Lower leg skin (tissue), 3 donors: ENCODE results near the gene ENDOD1.

Source experiments
- POLR2A ChIP-seq, 2 donors: fragments of 450-650 bp; IDR thresholded peaks; one replicate each; pipeline ENCODE4 v1.6.1; 2016 to 2017; ENCODE audit warnings: antibody characterized with exemption in 2 of 2, mild to moderate bottlenecking in 1 of 2, moderate library complexity in 1 of 2
- TF ChIP-seq, protein P1 (sequence below), 3 donors: fragments of 450-650 bp; IDR thresholded peaks; one replicate each; pipeline ENCODE4 v1.5.1; 2016; ENCODE audit warnings: antibody characterized with exemption in 3 of 3, mild to moderate bottlenecking in 3 of 3, moderate library complexity in 2 of 3

DNA sequence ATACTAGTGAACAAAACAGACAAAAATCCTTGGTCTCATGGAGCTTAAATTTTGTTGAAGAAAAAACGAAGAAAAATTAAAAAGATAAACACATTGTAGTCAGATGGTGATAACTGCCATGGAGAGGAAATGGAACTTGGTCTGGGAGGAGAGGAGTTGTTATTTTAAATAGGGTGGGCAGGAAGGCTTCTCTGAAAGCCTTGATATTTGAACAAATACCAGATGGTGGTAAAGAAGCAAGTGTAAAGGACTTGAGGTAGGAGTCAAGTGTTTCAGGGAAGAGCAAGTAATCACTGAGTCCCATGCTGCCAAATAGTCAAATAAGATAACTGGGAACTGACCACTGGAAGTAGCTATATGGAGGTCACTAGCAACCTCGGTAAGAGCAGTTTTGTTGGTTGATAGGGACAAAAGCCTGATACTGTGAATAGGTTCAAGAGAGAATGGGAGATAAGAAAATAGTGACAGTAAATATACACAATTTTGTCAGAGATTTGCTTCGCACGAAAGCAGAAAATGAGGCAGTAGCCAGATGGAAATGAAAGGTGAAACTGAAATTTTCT lies 86.3 kb downstream of the ENDOD1 start:
- TF ChIP-seq, protein P1, sequence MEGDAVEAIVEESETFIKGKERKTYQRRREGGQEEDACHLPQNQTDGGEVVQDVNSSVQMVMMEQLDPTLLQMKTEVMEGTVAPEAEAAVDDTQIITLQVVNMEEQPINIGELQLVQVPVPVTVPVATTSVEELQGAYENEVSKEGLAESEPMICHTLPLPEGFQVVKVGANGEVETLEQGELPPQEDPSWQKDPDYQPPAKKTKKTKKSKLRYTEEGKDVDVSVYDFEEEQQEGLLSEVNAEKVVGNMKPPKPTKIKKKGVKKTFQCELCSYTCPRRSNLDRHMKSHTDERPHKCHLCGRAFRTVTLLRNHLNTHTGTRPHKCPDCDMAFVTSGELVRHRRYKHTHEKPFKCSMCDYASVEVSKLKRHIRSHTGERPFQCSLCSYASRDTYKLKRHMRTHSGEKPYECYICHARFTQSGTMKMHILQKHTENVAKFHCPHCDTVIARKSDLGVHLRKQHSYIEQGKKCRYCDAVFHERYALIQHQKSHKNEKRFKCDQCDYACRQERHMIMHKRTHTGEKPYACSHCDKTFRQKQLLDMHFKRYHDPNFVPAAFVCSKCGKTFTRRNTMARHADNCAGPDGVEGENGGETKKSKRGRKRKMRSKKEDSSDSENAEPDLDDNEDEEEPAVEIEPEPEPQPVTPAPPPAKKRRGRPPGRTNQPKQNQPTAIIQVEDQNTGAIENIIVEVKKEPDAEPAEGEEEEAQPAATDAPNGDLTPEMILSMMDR (IDR thresholded peaks at IDR 0.05): no peak
- no peak for TF ChIP-seq POLR2A (IDR thresholded peaks at IDR 0.05)
